GM21786 (cell line): ENCODE results near the gene FHIT.
"Not testable (repeated sequence)": the region's sequence is repeated elsewhere in the genome, so short reads cannot be mapped to it uniquely, and the experiment has no call there.

Experiments
- ATAC-seq: cut with Tn5 transposase; IDR thresholded peaks from one replicate; pipeline ENCODE4 v1.9.1; 2021; ENCODE audit not compliant: unreplicated experiment

Gene FHIT

GRCh38 chr3:60588806-60589205 lies 662.4 kb downstream of the FHIT start:
- no peak for ATAC-seq

DNA sequence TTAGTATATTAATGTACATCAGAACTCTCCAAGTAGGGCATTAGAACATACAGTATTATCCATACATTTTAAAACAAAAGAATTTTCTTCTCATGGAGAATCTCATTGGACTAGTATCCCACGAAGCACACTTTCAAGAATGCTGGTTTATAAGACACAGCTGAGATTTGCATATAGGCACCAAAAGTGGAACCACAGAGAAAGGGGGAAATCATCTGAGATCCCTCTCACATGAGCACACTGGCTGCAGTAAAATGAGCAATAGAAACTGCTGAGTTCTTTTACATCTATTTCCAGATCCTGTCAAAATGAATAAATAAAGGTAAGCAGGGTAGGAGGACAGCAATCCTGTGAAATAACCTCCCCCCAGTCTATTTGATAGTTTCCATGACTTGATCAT lies 665.3 kb downstream of the FHIT start:
- no peak for ATAC-seq

- no peak for ATAC-seq
Observed at GRCh38 chr3:60584250-60584649, 667.0 kb downstream of the FHIT start.

- no peak for ATAC-seq
Observed at GRCh38 chr3:60582288-60582687, 669.0 kb downstream of the FHIT start.

DNA sequence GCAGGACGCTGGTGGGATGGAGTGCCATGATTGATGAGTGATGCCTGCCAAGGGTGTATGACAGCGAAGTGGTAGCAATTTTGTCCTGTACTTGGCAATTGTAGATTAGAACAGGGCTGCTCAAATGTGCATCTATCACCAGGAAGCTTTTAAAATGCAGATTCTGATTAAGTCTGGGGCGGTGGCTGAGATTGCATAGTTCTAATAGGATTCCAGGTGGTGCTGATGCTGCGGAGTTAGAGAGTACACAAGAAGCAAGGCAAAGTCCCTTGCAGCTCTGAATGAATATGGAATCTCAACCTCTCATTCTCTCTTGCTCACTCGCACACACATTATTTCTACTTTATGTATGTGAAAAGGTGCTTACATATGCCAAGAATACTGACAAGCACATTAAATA lies 670.4 kb downstream of the FHIT start:
- ATAC-seq: no peak

DNA sequence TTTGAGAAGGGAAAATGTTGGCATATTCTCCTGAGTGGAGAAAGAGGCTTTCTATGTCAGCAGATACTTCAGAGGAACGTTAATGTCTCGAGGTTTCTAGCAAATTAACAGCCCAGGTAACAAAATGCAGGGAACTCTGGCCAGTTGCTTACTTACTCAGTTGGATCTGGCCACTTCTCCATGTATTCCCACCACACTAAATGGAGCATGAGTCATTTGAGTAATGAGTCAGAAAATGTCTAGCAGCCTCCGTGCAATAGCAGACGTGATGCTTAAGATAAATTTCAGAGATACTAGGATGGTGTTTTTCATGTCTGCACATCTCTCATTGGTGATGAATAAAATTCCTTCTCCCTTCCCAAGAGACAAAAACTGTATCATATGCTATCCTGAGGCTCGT lies 671.5 kb downstream of the FHIT start:
- ATAC-seq: no peak

- no peak for ATAC-seq
Observed at GRCh38 chr3:60578936-60579335, 672.3 kb downstream of the FHIT start.

DNA sequence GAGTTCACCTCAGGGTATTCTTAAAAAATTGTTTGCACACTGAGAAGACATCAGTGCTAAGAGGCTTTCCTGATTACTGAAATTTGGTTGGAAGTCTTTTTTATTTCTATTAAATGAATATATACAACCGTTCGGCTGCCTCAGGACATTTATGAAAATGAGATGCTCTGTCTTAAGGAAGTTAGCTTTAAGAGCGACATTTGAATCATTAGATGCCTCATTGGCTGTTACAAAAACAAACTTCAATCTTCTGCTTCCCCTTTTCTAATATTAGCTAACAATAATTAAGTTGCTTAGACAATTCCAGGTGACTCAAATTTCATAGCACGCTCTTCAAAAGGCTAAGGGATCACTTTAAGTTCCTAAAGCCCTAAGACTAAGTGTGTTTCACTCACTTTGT lies 673.7 kb downstream of the FHIT start:
- ATAC-seq: no peak

GRCh38 chr3:60575718-60576272 lies 675.5 kb downstream of the FHIT start:
- no peak for ATAC-seq

GRCh38 chr3:60574046-60574769 lies 677.0 kb downstream of the FHIT start:
- no peak for ATAC-seq

DNA sequence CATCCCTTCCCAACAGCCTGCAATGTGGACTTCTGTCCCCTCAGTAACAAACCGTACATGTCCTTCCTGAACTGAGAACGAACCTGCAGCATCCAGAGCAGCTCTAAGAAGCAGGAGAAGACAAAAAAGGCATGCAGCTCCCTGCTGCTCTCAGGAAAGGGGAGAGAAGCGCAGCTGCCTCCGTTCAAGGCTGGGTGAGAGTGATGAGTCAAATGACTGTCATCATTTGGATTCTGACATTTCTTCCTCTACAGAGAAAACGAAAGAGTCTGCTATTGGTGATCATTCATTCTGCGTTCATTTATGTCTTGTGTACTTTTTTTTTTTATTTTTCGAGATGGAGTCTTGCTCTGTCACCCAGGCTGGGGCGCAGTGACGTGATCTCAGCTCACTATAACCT lies 677.8 kb downstream of the FHIT start:
- ATAC-seq: no peak

DNA sequence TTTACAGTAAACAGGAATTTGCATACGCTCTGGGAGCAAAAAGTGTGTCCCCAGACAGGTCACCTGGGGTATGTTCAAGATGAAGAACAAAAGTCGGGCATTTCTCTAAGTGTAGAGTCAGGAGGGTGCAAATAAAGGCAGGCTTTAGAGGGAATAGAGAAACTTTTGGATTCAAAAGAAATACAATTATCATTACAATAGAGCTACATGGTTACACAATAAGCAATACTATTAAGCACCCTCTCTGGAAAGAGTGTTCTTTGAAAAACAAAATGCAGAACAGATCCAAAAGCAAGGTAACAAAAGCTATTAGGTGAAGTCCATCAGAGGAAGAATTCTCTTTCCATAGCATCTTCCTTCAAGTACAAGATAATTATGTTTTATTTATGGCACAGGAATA lies 679.7 kb downstream of the FHIT start:
- ATAC-seq: no peak

- ATAC-seq: no peak
Observed at GRCh38 chr3:60557122-60557521, 694.1 kb downstream of the FHIT start.

DNA sequence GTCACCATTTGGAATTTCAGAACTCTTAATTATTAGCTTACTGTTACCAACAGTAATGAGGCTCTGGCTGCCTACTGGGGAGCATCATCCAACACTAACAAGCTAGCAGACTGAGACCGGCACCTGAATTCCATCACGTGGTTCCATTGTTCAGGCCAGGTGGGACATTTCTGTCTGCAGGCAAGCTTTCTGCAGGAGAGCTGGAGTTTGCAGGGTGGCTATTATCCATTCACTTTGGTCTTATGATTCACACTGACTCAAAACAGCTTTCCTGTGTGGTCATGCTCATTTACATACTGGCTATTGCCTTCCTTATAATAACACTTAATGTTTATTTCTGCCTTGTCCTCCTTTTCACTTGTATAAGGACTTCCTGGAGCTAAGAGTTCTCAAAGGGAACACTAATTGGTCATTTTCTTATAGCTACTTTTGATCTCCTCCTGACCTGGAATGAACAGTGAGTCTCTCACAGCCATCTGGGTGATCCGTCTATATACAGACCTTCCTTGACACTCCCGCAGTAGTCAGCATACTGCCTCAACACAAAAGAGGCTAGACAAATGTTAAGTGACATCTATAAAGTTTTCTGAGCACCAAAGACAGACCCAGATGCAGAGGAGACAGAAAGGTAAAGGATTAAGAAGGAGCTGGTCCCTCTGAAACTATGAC lies 695.4 kb downstream of the FHIT start:
- peak; percentile 90 for ATAC-seq

DNA sequence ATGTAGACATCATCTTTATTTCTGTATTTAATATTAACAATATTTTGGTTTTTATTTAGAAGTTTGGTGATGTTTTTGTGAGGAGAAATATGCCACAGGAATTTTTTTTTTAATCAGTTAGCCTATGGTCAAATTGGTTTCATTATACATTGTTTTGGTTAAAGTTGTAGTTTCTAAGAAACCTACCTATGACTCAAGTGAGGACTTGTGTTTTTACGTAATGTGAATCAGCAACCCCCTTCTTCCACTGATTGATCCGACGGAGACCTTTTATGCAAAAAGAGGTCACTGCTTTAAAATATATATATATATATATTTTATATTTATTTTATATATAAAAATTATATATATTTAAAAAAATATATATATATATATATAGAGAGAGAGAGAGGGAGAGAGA lies 698.1 kb downstream of the FHIT start:
- ATAC-seq: no peak

DNA sequence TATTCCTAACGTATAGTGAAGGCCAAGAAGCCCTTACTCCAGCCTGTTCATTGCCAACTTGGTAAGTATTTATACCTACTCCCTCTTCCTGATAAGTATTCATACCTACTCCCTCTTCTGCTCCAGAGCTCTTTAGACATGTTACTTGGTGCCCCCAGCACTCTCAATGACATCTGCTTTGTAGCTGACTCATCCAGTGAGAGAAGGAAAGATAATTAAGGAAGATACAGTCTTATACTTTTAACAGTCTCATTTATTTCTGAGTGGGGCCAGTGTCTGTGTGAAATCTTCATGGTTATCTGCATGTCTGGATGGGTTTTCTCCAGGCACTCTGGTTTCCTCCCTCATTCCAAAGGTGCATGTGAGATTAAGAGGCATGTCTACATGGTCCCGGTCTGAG lies 698.7 kb downstream of the FHIT start:
- no peak for ATAC-seq

- ATAC-seq: no peak
Observed at GRCh38 chr3:60551455-60552209, 699.6 kb downstream of the FHIT start.

DNA sequence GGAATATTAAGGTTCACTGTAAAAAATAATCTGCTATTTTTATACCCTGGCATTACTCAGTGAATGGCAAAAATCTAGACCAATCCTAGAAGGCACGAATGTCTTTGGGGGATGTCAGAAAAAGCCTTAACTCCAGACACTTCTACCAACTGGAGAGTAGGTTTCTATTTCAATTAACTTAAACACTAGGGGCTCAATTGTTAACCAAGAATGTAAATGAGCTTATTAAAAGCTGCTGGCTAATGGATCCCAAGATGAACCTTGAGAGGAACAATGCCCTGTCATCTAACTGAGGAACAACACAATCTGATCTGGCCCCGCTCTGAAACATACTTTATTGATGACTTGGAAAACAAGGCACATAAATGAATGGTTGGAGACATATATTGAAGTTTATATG lies 701.4 kb downstream of the FHIT start:
- ATAC-seq: no peak

DNA sequence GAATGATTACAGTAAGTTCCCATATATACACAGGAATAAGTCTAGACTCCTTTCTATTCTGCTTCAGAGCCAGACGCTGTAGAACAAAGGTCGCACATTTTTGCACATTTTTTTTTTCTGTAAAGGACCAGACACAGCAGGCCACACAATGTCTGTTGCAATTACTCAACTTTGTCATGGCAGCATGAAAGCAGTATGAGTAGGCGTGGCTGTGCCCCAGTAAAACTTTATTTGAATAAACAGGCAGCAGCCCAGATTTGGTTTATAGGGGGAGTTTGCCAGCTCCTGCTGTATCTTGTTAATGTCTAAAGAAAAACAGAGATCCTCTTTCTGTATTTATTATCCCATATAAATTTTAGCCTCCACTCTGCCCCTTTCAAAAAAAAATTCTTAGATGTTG lies 708.3 kb downstream of the FHIT start:
- no peak for ATAC-seq

DNA sequence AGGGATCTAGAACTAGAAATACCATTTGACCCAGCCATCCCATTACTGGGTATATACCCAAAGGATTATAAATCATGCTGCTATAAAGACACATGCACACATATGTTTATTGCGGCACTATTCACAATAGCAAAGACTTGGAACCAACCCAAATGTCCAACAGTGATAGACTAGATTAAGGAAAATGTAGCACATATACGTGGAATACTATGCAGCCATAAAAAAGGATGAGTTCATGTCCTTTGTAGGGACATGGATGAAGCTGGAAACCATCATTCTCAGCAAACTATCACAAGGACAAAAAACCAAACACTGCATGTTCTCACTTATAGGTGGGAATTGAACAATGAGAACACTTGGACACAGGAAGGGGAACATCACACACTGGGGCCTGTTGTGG lies 711.9 kb downstream of the FHIT start:
- ATAC-seq: not testable (repeated sequence)

DNA sequence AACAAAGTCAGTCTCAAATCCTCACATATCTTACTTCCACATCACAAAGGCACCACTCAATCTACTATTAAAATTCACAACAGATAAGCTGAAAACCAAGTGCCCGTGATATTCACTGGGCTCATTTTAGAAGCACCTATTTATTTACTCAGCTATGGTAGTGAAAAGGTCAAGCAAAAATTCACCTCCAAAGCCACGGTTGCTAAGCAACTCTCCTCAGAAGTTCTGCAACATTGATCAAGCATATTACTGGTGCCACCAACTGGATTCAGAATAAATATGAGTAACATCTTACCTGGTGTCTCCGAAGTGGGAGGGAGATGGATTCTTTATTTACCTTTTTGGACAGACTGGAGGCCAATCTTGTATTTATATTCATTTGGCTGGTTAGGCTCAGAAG lies 714.8 kb downstream of the FHIT start:
- no peak for ATAC-seq

- no peak for ATAC-seq
Observed at GRCh38 chr3:60531759-60532158, 719.5 kb downstream of the FHIT start.
